NCI-H146 treated with DMSO at 0.1 percent for 48 hours (cell line): ENCODE results near the gene TNK2.

Source experiments
- DNase-seq: peaks from one replicate; lab custom pipeline; 2025; ENCODE audit not compliant: unreplicated experiment; lab: John Stamatoyannopoulos, UW

Gene TNK2

DNA sequence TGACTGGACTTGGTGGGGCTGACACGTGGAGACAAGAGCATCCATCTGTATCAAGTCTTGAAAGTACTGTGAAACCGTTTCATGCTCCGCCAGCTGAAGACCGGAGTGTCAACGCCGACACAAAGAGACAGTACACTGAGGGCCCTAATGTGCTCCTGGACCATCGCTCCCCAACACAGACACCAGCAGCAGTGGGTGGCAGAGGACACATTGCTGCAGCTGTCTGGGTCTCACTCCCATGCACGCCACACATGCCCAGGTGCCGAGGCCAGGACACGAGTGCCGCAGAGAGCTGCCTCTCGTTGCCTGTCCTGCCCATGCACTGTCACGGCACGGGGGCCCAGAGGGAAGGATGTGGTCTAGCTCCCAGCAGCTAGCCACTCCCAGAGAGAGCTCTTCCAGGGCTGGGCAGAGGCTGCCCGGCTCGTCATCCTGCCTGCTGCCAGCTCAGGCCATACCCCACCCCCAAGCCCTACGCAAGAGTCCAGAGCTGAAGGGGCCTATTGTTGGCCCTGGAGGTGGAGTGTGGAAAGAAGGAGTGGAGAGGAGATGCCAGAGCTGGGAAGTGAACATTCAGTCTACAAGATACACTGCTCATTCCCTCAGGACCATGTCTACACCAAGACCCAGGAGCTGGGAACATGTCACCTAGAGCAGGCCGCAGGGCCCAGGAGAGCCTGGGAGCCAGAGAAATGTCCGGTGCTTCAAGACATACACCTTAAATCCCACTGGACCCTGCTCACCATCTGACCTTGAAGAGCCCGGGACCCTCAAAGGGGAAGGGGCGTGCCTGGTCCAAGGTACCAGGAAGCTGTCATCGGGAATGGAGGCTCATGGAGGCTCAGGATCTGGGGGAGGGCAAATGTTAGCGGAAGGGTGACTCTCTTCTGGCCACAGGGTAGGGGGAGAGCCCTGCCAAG, 7.7 kb downstream of the TNK2 start:
- no peak for DNase-seq

DNA sequence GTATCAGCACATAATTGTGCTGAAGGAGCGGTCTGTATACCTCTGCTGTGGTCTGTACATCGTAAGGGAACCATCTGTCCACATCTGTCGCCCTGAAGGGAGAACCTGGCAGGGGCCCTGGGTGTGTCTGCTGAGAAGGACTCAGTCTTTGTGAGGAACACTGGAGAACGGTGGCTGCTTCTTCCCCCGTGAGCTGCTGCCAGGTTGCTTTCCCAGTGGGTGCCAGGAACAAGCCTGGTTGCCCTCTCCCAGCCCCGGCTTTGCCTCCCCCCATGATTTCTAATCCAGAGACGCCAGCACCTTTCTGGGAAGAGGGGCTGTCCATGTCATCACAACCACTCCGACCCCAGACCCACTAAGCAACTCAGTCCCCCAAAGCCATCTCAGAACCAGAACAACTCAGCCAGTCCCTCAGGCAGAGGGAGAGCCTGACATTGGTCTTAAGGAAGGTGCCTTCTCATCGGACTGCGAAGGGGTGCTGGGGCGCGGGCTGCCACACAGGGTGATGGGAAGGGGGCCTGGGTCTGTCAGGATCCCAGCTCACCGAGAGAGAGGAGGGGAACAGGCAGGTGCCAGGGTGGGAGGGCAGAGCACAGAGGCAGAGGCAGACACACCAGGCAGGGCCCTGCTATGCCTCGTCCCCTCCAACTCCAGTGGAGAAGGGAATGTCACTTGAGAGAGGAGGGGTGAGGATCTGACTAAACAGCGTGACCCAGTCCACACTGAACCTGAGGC, 8.5 kb downstream of the TNK2 start:
- DNase-seq: no peak

DNA sequence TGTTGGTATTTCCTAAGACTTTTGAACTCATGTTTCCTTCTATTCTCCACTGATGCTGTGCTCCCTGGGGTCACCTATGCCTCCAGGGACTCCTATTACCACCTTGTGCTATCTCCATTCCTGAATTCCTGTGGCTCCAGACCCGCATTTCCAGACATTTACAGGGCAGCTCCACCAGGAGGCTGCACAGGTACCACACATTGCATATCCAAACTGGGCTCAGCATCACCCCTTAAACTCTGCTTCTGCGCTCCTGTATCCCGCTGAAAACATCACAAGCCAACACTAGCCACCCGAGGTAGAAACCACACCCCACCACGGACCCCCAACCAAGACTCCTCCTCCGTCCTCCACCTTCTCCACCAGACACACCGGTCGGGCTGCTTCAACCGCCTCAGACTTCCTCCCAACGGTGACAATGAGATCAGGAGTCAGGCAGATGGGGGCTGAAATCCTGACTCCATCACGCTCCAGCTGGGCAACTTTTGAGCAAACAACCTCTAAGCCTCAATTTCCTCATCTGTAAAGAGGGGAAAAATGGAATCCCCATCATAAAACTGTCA, 10.4 kb downstream of the TNK2 start:
- no peak for DNase-seq

- DNase-seq: no peak
Measured at GRCh38 chr3:195897081-195897852, 11.1 kb downstream of the TNK2 start.

GRCh38 chr3:195896361-195897080, 11.8 kb downstream of the TNK2 start:
- DNase-seq: no peak

GRCh38 chr3:195895861-195896360, 12.4 kb downstream of the TNK2 start:
- no peak for DNase-seq

- no peak for DNase-seq
Measured at GRCh38 chr3:195895078-195895860, 13.1 kb downstream of the TNK2 start.

DNA sequence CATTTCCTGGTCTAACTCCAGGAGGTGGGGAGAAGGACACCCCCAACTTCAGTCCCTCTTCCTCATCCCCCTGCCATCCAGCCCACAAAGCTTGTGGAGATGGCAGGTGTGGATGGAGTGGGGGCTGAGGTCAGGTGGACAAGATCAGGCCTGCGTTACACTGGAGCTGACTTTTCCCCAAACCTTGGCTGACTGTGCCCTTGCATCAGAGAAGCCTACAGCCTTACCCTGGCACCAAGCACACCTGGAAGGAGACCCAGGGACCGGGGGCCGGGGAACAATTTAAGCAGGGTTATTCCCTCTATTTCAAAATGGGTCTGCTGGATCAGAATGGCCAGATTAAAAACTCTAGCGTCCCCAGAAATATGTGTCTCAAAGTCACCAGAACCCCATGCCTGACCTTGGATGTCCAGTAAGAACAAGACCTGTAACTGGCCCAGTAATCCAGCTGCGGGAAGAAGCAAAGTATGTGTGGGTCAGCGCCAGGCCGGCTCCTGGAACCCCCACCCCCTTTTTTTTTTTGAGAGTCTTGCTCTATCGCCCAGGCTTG, 14.4 kb downstream of the TNK2 start:
- no peak for DNase-seq

GRCh38 chr3:195893516-195893915, 14.8 kb downstream of the TNK2 start:
- no peak for DNase-seq

GRCh38 chr3:195893044-195893395, 15.3 kb downstream of the TNK2 start:
- DNase-seq: no peak

DNA sequence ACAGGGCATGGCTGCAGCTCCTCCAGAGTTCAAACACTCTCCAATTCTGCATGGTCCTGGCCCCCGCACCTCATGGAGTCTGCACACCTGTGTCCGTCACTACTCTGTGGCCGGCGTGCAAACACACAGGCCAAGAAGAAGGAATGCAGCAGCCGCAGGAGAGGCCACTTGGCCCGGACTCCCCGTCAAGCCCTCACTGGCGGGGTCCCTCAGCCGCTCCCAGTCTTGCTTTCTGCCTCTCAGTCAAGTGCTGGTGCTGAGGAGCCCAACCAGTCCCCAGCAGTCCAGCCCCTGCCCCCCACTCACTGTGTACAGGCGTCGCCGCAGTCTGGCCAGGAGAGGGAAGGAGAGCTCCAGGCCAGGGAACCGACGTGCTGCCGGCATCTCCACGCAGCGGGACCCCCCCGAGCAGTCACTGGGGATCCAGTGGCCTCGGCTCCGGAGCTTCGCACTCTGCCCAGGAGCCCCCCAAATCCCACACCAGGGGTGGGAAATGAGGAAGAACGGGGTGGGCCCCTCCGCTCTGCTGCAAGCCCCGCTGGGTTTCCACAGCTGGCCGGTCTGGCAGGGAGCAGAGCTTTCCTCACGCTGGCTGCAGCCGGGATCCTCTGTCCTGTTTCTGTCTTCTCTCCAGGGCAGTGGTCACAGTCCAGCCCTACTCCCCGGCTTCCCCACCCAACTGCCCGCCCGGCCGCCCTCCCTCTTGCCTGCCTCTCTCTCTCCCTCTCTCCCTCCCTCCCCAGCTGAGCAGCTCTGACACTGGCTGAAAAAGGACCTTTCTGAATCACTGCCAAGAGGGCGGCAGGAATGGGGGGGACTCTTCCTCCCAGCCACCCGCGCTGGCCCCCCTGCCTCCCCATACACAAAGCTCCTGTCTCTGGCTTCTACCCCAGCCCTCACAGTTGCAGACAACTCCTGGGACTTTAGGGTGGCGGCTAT, 16.0 kb downstream of the TNK2 start:
- no peak for DNase-seq

DNA sequence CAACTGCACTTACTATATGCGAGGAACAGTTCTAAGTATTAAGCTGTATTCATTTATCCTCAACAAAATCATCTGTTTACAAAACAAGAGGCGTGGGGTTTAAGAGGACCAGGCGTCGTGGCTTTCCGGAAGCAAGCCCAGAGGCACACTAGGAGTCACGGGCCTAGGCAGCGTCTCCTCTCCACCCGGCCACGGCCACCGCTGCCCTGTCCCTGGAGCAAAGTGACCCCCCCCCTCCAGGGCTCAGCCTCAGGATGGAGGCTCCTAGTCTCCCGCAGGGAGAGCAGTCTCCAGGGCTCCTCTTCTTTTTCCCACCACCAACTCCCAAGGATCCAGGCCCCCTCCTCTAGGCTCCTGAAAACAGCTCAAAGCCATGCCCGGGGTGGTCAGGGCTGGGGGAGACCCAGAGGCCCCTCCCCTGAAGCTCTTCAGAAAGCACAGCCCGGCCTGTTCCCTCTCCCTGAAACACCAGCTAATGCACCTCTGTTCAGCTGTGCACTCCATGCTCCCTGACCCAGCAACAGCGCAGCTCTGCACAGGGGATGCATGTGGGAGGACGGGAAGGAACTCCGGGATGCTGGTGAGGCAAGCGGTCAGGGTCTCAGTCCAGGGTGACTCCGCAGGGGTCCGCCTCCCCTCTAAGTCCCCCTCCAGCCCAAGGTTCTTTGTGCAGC, 16.8 kb downstream of the TNK2 start:
- no peak for DNase-seq

DNA sequence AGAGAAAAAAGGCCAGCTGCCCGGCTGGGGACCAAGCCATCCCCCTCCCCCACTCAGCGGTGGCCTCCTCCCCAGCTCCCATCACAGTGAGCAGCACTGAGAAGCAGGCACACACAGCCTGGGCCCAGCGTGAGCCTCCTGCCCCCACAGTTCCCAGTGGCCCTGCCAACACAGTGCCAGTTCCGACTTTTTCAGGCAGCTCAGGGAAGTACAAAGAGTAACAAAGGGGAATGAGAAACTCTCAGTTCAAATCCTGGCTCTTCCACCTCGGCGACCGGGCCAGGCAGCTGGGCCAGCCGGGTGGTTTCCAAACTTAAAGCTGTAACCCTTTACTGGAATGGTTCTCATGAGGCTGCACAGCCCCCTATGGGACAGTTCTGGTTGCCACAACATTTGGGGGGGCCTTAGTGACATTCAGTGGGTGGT, 18.5 kb downstream of the TNK2 start:
- no peak for DNase-seq

DNA sequence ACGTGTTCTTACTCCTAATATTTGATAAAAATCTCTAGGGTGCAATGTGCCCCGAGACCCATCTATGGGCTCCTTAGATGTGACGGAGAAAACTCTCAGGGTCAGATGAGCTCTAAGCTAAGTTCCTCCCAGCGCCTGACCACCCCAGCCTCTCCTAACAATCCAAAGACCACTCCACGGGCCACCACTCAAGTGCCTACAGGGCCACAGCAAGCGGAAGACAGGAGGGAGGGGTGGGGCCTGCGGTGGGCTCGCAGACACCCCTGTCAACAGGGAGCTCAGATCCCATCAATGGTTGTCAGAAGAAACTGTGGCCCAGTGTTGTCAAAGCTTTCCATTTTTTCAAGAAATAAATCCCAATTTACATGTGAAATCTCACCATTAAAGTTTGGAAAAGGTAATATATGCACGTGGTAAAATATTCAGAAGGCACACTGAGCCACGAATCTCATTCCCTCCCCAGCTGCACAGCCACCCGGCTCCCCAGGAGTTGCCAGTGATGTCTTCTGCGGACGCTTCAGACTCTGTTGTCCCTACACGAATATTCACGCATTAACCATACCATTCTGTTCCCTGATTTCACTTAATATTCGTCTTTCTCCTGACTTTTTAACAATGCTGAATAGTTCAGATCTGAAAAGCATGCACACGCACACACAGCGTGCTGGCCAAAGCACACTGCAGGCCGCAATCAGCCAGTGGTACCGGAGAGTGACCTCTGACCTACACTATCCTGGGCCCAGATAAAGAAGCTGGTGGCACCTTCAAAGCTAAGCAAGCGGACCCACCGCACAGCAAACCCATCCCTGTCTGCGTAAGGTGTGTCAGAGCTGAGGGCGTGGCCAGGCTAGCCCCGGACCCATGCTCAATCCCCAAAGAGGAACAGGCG, 19.1 kb downstream of the TNK2 start:
- no peak for DNase-seq

GRCh38 chr3:195888311-195888761, 20.0 kb downstream of the TNK2 start:
- no peak for DNase-seq

GRCh38 chr3:195887670-195888069, 20.7 kb downstream of the TNK2 start:
- no peak for DNase-seq
